ENCODE data around the gene SVBP.
A peak's percentile ranks its signal among the peaks of the same experiment; 100 is the strongest.
"Not testable (repeated sequence)": the region's sequence is repeated elsewhere in the genome, so short reads cannot be mapped to it uniquely, and the experiment has no call there.

The SVBP gene, protein sequence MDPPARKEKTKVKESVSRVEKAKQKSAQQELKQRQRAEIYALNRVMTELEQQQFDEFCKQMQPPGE

DNA sequence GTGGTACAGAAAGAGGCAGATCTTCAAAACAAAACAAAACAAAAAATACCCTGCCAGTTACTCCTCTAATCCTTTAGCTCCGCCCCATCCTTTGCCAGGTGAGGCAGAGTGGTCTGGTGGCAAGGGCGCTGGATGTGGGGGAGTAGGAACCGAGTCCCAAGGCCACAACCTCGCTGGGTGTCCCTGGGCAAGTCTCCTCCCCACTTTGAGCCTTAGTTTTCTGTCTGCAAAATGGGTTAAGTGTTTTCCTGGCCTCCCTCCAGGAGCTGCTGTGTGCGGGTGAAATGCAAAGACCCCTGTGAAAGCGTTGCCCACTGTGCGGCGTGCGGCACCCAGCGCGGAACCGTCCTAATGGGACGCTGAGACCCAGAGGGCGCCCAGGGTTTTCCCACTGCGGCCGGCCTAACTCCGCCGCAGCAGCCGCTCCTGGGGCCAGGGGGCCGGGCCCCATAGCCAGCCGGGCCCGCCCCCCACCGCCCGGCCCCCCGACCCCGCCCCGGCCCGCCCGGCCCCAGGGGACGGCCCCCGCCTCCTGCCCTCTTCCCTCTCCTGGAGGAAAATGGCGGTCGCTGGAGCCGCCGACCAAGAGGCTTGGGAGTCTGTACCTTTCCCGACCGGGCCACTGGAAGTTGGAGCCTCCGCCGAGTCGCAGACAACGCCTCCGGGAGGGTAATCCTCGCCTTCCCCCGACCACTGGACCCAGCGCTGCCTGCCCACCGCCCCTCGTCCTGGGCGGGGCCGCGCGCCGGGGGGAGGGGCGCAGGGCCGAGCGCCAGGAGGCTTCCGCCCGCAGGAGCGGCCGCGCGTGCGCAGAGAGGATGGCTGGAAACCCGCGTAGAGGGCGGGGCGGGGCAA lies at the start of gene SVBP, which contains the start of gene ERMAP:
Gene SVBP, minus strand, starts transcription at position 813 of the 855 bp plus-strand sequence. CDS start 853 bp downstream, outside the sequence.
Gene ERMAP, plus strand, starts transcription at position 538 of the 855 bp plus-strand sequence. CDS start 13,327 bp downstream, outside the sequence.
- DNase-seq (ENCODE audit: low read depth in 2 of 2), result peak; percentile 77 to 78

DNA sequence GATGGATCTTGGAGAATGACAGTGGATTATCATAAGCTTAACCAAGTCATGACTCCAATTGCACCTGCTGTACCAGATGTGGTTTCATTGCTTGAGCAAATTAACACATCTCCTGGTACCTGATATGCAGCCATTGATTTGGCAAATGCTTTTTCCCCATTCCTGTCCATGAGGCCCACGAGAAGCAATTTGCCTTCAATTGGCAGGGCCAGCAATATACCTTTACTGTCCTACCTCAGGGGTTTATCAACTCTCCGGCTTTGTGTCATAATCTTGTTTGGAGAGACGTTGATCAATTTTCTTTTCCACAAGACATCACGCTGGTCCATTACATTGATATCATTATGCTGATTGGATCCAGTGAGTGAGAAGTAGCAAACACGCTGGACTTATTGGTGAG lies 49.4 kb upstream of the SVBP start:
- DNase-seq (ENCODE audit: low read depth in 2 of 2), result no peak

DNA sequence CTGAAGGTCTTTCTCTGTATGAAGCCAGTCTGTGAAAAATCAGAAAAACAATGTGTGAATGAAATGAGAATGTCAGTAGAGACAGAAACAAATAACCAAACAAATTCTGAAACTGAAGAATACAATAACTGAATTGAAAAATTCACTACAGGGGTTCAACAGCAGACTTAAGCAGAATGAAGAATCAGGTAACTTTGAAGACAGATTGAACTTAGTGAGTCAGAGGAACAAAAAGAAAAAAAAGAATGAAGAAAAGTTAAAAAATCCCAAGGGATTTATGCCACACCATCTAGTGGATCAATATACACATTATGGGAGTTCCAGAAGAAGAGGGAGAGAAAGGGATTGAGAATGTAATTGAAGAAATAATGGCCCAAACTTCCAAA lies 43.8 kb upstream of the SVBP start:
- no peak for DNase-seq (ENCODE audit: low read depth in 2 of 2)

DNA sequence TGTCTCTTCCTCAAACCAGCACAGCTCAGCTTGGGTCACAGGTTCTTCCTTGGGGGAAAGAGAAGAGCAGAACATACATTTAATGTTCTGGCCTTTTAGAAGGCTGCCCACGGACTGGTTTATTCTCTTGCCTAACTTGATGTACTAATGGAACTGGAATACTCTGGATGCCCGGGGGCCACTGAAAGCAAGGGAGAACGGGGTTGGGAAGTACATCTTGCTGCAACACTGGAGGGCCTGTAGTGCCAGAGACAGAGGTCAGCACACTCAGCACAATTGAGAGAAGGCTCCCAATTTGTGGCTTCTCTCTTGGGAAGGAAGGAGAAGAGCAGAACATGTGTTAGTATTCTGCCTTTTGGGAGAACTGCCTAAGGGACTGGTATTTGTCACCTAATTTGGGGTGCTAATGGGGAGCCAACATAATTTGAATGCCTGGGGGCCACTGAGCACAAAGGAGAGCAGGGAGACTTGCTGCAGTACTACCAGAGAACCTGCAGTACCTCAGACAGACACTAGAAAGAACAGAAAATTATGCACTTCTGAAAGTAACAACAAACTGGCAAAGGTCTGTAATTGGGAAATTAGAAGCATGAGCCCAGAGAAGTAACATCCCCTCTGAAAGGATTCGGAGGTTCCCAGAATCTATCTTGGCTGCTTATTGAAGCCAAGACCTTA lies 43.3 kb upstream of the SVBP start:
- DNase-seq (ENCODE audit: low read depth in 2 of 2), result no peak

DNA sequence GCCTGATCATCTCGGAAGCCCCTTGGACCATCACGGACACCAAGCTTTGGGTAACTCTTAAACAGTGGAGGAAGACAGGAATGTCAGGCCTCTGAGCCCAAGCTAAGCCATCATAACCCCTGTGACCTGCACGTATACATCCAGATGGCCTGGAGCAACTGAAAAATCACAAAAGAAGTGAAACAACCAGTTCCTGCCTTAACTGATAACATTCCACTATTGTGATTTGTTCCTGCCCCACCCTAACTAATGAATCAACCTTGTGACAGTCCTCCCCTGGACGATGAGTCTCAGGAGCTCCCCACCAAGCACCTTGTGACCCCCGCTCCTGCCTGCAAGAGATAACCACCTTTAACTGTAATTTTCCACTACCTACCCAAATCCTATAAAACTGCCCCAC lies 42.2 kb upstream of the SVBP start:
- not testable (repeated sequence) for DNase-seq (ENCODE audit: low read depth in 2 of 2)

DNA sequence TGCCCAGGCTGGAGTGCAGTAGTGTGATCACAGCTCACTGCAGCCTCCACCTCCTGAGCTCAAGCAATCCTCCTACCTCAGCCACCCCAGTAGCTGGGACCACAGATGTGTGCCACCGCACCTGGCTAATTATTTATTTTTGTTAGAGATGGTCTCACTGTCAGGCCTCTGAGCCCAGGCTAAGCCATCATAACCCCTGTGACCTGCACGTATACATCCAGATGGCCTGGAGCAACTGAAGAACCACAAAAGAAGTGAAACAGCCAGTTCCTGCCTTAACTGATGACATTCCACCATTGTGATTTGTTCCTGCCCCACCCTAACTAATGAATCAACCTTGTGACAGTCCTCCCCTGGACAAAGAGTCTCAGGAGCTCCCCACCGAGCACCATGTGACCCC lies 39.4 kb upstream of the SVBP start:
- DNase-seq (ENCODE audit: low read depth in 2 of 2), result not testable (repeated sequence)

DNA sequence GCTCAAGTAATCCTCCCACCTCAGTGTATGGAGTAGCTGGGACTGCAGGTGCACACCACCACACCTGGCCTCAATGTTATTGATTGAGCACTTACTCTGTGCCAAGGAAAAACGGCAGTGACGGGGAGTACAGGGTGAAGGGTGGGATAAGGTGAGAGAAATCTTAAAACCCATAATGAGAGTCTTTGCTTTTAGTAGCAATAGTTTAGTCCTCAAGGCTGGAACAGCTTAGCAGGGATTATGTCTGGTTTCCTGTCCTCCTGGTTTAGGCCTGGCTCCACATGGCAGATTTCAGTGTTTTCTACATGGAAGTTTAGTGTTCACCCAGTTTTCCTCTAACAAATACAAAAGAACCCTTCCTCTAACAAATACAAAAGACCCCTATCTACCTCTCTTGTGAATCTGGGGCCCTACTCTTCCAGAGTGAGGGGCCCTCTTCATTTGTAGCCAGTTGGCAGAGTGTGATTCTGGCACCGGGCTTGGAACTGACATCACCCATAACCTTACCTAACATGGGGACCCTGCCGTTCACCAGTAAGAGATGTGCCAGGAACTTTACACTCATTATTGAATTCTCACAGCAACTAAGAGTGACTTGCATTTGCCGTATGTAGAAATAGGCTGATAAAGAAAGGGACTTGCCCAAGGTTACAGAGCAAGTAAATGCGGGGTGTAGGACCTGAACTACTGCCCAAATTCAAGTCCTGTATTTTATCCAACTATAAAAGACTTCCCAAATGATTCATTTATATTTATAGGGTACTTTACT lies 36.1 kb upstream of the SVBP start:
- no peak for DNase-seq (ENCODE audit: low read depth in 2 of 2)

DNA sequence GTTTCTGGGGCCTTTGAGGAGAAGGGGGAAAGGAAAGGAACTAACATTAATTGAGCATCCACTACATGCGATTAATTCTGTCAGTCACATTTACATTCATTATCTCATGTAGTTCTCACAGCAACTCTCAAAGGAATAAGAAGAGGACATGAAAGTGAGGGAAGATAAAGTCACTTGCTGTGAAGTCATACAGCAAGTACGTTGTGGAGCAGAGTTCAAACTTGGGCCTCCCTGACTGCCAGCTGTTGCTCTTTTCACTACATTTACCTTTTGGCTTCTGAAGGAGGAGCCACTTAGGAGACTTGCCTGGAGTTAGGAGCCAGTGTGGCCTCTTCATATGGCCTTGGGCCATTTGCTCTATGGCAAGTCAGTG lies 35.4 kb upstream of the SVBP start:
- DNase-seq (ENCODE audit: low read depth in 2 of 2), result no peak

DNA sequence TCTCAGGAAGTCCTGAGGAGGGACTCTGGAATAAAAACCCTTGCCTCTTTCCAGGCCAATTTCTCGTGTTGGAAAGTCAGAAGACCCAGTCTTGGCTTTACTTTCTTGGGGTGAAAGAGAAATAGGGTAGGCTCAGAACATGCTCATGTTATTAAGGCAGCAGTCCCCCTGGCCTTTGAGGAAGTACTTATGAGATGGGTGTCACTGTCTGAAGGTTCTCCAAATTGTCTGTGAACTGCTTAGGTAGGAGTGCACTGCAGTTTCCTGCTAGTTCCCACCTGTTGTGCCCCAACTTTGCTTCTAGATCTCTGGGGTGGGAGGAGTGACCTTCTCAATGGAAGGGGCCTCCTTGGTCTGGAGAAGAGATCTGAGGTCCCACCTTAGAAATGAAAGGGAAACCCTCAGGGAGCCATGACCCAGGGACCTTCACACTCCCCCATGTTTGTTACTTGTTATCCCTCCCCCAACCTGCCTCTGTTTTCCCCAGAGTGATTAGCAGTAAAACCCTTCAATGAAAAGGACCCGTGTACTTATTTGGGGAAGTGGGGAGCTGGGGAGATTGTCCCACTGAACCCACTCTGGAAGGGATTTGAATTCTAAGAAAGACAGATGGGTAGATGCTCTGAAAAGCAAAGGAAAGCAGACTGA lies 34.9 kb upstream of the SVBP start:
- no peak for DNase-seq (ENCODE audit: low read depth in 2 of 2)

DNA sequence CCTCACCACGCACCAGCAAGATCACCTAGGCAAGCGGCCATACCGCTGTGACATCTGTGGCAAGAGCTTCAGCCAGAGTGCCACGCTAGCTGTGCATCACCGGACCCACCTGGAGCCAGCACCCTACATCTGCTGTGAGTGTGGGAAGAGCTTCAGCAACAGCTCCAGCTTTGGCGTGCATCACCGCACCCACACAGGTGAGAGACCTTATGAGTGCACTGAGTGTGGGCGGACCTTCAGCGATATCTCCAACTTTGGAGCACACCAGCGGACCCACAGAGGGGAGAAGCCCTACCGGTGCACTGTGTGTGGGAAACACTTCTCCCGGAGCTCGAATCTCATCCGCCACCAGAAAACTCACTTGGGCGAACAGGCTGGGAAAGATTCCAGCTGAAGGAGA lies 34.2 kb upstream of the SVBP start:
- DNase-seq (ENCODE audit: low read depth in 2 of 2), result no peak

DNA sequence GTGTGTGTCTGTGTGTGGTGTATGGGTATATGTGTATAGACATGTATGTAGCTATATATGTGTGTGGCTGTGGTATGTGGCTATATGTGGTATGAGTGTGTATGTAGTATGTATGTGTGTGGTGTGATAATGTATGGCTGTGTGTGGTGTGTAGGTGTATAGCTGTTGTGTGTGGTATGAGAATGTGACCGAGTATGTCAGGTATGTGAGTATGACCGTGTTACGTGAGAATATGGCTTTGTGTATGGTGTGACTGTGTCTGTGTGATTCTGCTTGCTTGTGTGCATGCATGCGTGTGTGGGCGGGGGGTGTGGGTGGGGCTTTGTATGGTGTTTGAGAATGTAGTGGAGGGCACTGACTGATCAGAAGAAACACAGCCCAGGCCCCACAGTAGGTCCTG lies 32.7 kb upstream of the SVBP start:
- no peak for DNase-seq (ENCODE audit: low read depth in 2 of 2)

DNA sequence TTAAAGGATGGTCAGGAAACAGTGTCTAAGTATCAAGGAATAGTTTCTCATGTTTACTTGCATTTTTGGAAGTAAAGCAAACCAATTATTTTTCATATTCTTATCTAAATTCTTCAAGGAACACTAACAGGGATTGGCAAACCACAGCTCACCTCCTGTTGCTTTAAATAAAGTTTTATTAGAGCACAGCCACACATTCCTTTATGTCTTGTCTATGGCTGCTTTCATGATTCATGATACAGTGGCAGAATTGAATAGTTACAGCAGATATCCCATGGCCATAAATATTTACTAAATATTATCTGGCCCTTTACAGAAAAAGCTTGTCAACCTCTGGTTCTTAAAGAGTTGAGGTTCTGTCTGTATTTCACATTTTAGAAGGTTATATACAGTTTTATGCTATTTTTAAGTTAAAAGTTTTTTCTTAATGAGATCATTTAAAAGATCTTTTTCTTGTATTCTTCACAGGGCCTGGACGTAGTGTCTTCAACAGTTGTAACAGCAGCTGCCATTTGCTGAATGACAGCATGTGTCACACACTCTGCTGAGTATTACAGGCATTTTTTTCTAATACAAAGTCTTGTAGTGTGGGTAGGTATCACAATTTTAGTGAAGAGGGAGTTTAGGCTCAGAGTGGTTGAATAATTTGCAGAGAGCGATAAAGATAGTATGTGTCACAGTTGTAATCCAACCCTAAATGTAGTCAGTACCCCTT lies 31.8 kb upstream of the SVBP start:
- DNase-seq (ENCODE audit: low read depth in 2 of 2), result no peak

DNA sequence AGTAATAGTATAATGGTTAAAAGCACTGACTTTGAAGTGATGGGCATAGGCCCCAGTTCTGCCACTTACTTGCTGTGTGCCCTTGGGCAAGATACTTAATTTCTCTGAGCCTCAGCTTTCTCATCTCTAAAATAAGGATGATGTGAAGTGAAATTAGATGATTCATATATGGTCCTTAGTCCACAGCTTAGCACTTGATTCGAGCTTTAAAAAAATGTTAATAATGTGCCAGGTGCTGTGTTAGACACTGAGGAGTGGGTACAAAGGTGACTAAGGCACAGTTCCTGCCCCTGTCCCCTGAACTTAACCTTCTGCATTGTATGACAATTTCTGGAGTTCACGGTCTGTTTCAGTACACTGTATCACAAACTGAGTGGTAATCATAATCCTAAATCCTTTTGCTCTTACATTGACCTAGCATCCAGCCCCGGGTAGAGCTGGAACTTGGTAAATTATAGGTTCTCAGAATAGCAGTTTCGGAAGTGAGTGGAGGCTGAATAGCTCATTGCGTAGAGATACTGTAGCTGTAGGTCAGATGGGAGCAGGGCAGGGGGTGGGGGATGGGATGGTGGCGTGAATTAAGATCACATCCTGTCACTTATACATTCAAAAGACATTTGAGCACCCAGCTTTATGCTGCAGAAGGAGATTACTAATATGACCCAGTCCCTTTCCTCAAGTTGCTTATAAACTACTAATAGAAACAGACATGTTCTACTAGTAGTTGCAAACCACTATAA lies 30.7 kb upstream of the SVBP start:
- no peak for DNase-seq (ENCODE audit: low read depth in 2 of 2)

DNA sequence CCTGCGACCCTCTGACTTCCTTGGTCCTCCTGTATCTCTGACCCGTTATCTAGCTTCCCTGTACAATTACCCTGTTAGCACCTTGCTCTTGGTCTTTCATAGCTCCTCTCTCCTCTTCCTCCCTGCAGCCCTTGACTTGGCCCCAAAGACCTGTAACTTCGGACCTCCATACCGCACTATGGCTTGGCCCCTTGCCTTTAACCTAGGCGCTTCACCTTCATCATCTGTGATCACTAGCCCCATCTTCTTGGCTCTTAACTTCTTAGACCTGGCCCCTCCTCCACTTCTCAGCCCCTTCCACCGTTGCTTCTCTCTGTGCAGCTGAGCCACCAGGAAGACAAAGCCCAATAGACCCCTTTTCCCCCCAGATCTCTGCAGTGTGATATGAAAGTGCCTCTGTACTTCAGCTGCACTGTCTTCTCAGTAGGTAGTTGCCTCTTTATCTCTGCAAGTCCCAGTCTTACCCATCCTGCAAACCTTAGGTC lies 30.0 kb upstream of the SVBP start:
- no peak for DNase-seq (ENCODE audit: low read depth in 2 of 2)

DNA sequence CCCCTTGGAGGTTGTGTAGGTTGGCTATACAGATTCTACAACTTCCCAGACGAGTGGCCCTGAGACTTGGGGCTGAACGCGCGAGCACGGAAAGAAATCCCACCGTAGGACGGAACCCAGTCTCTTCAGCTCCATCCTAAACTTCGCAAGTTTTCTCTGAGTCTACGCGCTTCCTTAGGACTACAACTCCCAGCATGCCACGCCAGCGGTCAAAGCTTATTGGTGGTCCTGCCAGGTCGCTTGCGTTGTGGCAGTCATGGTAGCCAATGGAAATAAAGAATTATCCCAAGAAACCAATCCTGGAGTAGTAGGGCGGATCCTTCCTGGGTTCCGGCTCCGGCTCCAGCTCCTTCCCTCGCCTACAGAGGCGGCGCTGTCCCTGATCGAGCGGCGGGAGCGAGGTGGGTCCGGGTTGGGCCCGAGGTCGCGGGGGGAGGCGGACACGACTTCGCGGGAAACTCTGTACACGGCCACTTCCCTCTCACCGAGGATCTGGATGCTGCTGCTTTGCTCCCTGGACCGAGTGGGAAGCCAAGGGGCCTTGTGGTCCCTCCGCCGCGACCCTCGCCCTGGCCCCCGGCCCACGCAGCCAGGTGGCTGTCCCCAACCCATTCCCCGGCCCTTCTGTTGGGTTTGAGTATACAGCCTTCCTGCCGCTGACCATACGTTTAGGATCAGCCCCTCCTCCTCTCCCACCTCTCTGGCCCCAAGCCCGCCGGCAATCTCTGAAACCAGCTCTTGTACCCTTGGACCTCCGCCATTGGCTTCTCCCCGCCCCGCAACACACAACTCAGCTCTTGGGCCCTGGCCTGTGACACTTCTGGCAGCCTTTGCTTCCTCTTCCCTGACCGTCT lies 29.3 kb upstream of the SVBP start, which contains the start of gene ZNF691:
Gene ZNF691, plus strand, starts transcription at position 357 of the 854 bp plus-strand sequence. CDS start 3,046 bp downstream, outside the sequence.
- DNase-seq (ENCODE audit: low read depth in 2 of 2), result peak; percentile 94

DNA sequence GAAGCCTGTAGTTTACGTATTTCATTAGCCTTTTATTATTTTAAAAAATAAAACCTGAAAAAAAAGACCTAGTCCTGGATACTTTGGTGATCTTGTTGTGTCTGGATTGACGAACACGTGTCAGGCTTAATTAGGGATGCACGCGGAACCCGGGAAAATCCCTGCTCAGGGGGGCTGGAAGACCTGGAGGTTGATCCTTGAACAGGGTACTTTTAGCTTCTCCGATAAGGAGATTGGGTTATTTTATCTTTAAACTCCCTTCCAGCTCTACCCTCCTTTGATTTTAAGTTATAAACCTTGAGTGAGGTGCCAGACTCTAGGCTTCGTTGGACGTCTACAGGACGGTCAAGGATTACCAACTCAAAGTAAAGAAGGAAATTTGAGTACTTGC lies 28.7 kb upstream of the SVBP start:
- DNase-seq (ENCODE audit: low read depth in 2 of 2), result no peak

DNA sequence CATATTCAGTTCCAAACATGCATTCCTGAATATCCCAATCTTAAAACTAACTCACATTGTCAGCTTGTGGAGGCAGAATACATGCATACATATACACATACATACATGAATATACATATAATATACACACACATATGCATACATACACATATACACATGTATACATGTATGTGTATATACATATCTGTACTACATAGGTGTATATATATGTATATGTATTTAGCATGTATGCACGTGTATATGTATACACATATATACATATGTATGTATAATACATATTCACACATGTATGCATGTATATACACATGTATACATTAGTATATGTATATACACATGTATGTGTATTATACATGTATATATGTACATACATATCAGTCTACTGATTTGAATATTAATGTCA lies 28.0 kb upstream of the SVBP start:
- no peak for DNase-seq (ENCODE audit: low read depth in 2 of 2)

DNA sequence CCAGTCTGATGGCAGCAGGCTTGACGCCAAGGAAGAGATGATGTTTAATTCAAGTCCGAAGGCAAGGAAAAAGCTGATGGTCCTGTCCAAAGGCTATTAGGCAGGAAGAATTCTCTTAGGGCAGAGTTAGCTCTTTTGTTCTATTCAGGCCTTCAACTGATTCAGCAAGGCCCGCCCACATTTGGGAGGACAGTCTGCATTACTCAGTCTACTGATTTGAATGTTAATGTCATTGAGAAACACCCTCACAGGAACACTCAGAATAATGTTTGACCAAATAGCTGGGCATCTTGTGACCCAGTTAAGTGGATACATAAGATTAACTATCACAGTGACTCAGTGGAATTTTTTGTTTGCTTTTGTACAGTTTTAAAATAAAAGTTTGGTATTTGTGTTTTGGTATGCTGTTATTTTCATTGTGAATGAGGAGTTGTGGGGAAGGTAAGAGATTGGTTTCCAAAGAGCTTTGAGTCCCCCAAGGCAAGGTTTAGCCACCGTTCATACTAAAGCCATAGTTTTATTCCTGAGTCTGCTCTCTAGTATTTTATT lies 27.5 kb upstream of the SVBP start:
- no peak for DNase-seq (ENCODE audit: low read depth in 2 of 2)

Measured in fibroblast of skin of left quadriceps (primary cell).